K562 (cell line): ENCODE results near the gene KDF1. TPM values are rescaled to one million over a fixed set of nuclear protein-coding genes. Genes with fewer than 3 reads are reported as not detected.
A peak's percentile ranks its signal among the peaks of the same experiment; 100 is the strongest.

Experiments
- ATAC-seq: fragments of 200-7000 bp; cut with Tn5 transposase; 3 replicates; pipeline ENCODE4 v1.9.1; 2020; ENCODE audit warnings: moderate library complexity
- BruUV-seq: library from RNA; stranded (reverse); fragments of 400-500 nt; replicated peaks from 2 replicates; lab custom pipeline; 2021; lab: Mats Ljungman, UMichigan
- CTCF ChIA-PET: fragments of 300-600 bp; formaldehyde crosslinking; extraction: SDS; loops from one replicate; lab custom pipeline; 2021; ENCODE audit warnings: low intra/inter-chr PET ratio; lab: Yijun Ruan, JAX
- POLR2A ChIA-PET: fragments of 300-600, 350-650 bp; sonication (Branson Sonifier 250); formaldehyde crosslinking; extraction: SDS; loops from one replicate; lab custom pipeline; 2021; ENCODE audit warnings: antibody characterized with exemption, inconsistent platforms; lab: Yijun Ruan, JAX
- DNase-seq, 4 experiments: peaks; one replicate each; pipeline versions ENCODE4 v3.0.0 to v3.0.0-alpha.2; 2011 to 2018; ENCODE audit warnings: low spot score in 3 of 4, mixed read lengths in 3 of 4; ENCODE audit errors: extremely low read depth in 1 of 4
- FAIRE-seq: peaks from 2 replicates; lab custom pipeline; 2011; peaks lifted over from hg19 to GRCh38; lab: Jason Lieb, UNC
- H2AFZ ChIP-seq: 2 replicates; pipeline ENCODE4 v1.6.0; 2011; ENCODE audit warnings: low read depth, low read length, control low read depth, inconsistent platforms
- H3K27ac ChIP-seq: fragments of 200-600 bp; 3 replicates; pipeline ENCODE4 v1.8.0; 2011; ENCODE audit warnings: low read depth, mild to moderate bottlenecking, control low read depth, inconsistent platforms, low read length, moderate library complexity, mixed read lengths; ENCODE audit errors: extremely low read depth
- H3K27me3 ChIP-seq, 2 experiments: fragments of 300-600 bp in 1 of 2; 2 replicates in 1 of 2; 3 replicates in 1 of 2; pipeline versions ENCODE4 v1.6.0 to v1.8.0; 2011; ENCODE audit warnings: inconsistent platforms in 2 of 2, low read length in 2 of 2, mild to moderate bottlenecking in 1 of 2, mixed read lengths in 1 of 2, moderate library complexity in 1 of 2; ENCODE audit not compliant: control insufficient read depth in 2 of 2, insufficient read depth in 2 of 2
- H3K36me3 ChIP-seq: fragments of 300-600 bp; 3 replicates; pipeline ENCODE4 v1.8.0; 2011; ENCODE audit warnings: mild to moderate bottlenecking, low read length, inconsistent platforms; ENCODE audit not compliant: control insufficient read depth, insufficient read depth
- H3K4me1 ChIP-seq, 2 experiments: fragments of 200-600 bp in 1 of 2; replicated peaks in 1 of 2; 2 replicates in 1 of 2; 3 replicates in 1 of 2; pipeline versions ENCODE4 v1.5.1 to v1.8.0; 2011; ENCODE audit warnings: inconsistent platforms in 2 of 2, low read length in 2 of 2, mild to moderate bottlenecking in 1 of 2, mixed read lengths in 1 of 2, moderate library complexity in 1 of 2; ENCODE audit not compliant: control insufficient read depth in 2 of 2, insufficient read depth in 2 of 2
- H3K4me2 ChIP-seq: 2 replicates; pipeline ENCODE4 v1.6.1; 2011; ENCODE audit warnings: low read length, control low read depth, inconsistent platforms, mixed read lengths; ENCODE audit not compliant: insufficient read depth
- H3K4me3 ChIP-seq: fragments of 200-600 bp; sonication (generic), shearing (Covaris generic); 2 replicates; pipeline ENCODE4 v1.5.1; 2016; ENCODE audit warnings: control low read depth, inconsistent platforms
- H3K79me2 ChIP-seq: fragments of 200-600 bp; 3 replicates; pipeline ENCODE4 v1.8.0; 2011; ENCODE audit warnings: low read length, inconsistent platforms; ENCODE audit not compliant: control insufficient read depth, insufficient read depth
- H3K9ac ChIP-seq, 2 experiments: 2 replicates each; pipeline versions ENCODE4 v1.6.0 to v1.6.1; 2011; ENCODE audit warnings: low read depth in 2 of 2, low read length in 2 of 2, control low read depth in 1 of 2, inconsistent platforms in 1 of 2, mild to moderate bottlenecking in 1 of 2, mixed read lengths in 1 of 2; ENCODE audit not compliant: insufficient read depth in 1 of 2
- H3K9me1 ChIP-seq: one replicate; pipeline ENCODE4 v1.6.0; 2011; ENCODE audit warnings: inconsistent platforms, mild to moderate bottlenecking, low read length, moderate library complexity; ENCODE audit not compliant: control insufficient read depth, insufficient read depth
- H3K9me3 ChIP-seq: replicated peaks from 2 replicates; pipeline ENCODE4 v1.5.1; 2011; ENCODE audit warnings: low read depth, low read length, inconsistent platforms; ENCODE audit not compliant: control insufficient read depth, insufficient read depth
- H4K20me1 ChIP-seq: replicated peaks from 2 replicates; pipeline ENCODE4 v1.6.1; 2011; ENCODE audit warnings: low read length, inconsistent platforms, mixed read lengths; ENCODE audit not compliant: control insufficient read depth, insufficient read depth
- HMG20B ChIP-seq: fragments of 250-450 bp; sonication (Bioruptor Pico); IDR thresholded peaks from 2 replicates; pipeline ENCODE4 v1.5.0; 2021; ENCODE audit warnings: mild to moderate bottlenecking
- JUNB ChIP-seq: fragments of 450-650 bp; formaldehyde crosslinking; conservative IDR thresholded peaks from 2 replicates; pipeline ENCODE4 v1.4.0; 2020; ENCODE audit warnings: mild to moderate bottlenecking
- MTA3 ChIP-seq: fragments of 450-650 bp; formaldehyde crosslinking; IDR thresholded peaks from 2 replicates; pipeline ENCODE4 v1.6.1; 2017; ENCODE audit warnings: mild to moderate bottlenecking, borderline replicate concordance
- RBM15 ChIP-seq: fragments of 200-400 bp; formaldehyde crosslinking; IDR thresholded peaks from 2 replicates; pipeline ENCODE4 v1.6.1; 2018; ENCODE audit warnings: mild to moderate bottlenecking, low read length, moderate library complexity; ENCODE audit not compliant: insufficient read depth
- RBM22 ChIP-seq: fragments of 200-400 bp; formaldehyde crosslinking; IDR thresholded peaks from 2 replicates; pipeline ENCODE4 v1.6.1; 2018; ENCODE audit warnings: low read length, low read depth; ENCODE audit not compliant: poor library complexity, severe bottlenecking
- TAF9B ChIP-seq: fragments of 450-650 bp; IDR thresholded peaks from 2 replicates; pipeline ENCODE4 v1.6.1; 2018; ENCODE audit warnings: mild to moderate bottlenecking; ENCODE audit not compliant: partially characterized antibody
- ZNF444 ChIP-seq: fragments of 250-450 bp; sonication (Bioruptor Pico); IDR thresholded peaks from 2 replicates; pipeline ENCODE4 v1.4.0; 2020; ENCODE audit warnings: mild to moderate bottlenecking, moderate library complexity
- WGBS: fragments of 100-300 bp; shearing (Covaris generic); methylation state at CpG from one replicate; pipeline ENCODE4 v1.1.6; 2016; ENCODE audit warnings: low coverage, mixed read lengths; ENCODE audit not compliant: insufficient coverage; ENCODE audit errors: missing lambda C conversion rate; 5-methylcytosine and 5-hydroxymethylcytosine counted together
- in situ Hi-C: fragments of 300-500 bp; cut with MboI; formaldehyde crosslinking; loops from 4 replicates; pipeline ENCODE4 v1.15.0; 2018; ENCODE audit warnings: inconsistent platforms, mixed read lengths
- intact Hi-C: fragments of 100-400 bp; cut with micrococcal nuclease; formaldehyde crosslinking; loops from 2 replicates; pipeline ENCODE4 v1.14.2; 2022
- polyA plus RNA-seq, 8 experiments: library from polyadenylated mRNA; depleted of rRNA in 4 of 8; stranded (reverse) in 5 of 8; unstranded in 3 of 8; fragments of >200 nt; fragmentation: Nextera tagmentation in 2 of 8; fragmentation: Illumina TruSeq in 1 of 8; extraction: Ambion mirVana in 2 of 8; extraction: Trizol in 1 of 8; gene quantifications; 2 replicates each; pipeline versions ENCODE4 v1.2.1 to v1.2.3, GENCODE V29; 2011 to 2014; ENCODE audit warnings: inconsistent platforms in 1 of 8, missing spikeins in 1 of 8
- total RNA-seq, 7 experiments: library from RNA; depleted of rRNA in 6 of 7; stranded (reverse); fragments of >200 nt in 6 of 7; fragmentation: Illumina TruSeq in 2 of 7; extraction: Trizol in 2 of 7; gene quantifications; 2 replicates each; pipeline versions ENCODE4 v1.2.1 to v1.2.3, GENCODE V29; 2011 to 2021; ENCODE audit warnings: low replicate concordance in 1 of 7
- TF ChIP-seq, protein P1 (sequence below), 2 experiments: fragments of 450-650 bp; conservative IDR thresholded peaks; 2 replicates each; pipeline ENCODE4 v1.6.1; 2017; ENCODE audit warnings: mild to moderate bottlenecking in 2 of 2, moderate library complexity in 2 of 2

The KDF1 gene
- total and polyA plus RNA-seq, 9 of the 15 experiments (the other 6 are each of a cell fraction or from before 2014, with no cell fraction given), result 0.38 to 1.9 (median 0.83) TPM

DNA sequence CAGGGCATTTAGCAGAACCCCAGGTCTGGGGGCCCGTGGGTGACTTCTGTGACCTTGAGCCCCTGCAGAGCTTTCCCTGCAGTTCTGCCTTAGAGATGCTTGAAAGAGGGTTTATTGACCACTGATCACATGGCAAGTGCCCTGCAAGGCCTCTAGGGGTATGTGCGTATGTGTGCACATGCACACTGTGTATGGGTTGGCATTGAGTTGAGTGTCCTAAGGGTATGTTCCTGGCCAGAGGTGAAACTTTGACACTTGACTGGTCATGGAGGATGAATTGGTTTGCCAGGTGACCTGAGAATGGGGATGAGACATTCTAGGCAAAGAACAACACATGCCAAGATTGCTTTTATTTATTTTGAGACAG is 21.6 kb downstream of the KDF1 start:
- Histone ChIP-seq H3K27ac (no peak overlapping the region), H3K79me2 (peaks cover 48% of the 10 kb centered on the region)
- TF ChIP-seq RBM22 (no peak), RBM15 (no peak), ZNF444 (CRISPR knock-in tag) (no peak), JUNB (no peak), HMG20B (CRISPR knock-in tag) (no peak), MTA3 (no peak), TAF9B (no peak)
- TF ChIP-seq, protein P1, sequence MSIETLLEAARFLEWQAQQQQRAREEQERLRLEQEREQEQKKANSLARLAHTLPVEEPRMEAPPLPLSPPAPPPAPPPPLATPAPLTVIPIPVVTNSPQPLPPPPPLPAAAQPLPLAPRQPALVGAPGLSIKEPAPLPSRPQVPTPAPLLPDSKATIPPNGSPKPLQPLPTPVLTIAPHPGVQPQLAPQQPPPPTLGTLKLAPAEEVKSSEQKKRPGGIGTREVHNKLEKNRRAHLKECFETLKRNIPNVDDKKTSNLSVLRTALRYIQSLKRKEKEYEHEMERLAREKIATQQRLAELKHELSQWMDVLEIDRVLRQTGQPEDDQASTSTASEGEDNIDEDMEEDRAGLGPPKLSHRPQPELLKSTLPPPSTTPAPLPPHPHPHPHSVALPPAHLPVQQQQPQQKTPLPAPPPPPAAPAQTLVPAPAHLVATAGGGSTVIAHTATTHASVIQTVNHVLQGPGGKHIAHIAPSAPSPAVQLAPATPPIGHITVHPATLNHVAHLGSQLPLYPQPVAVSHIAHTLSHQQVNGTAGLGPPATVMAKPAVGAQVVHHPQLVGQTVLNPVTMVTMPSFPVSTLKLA (conservative IDR thresholded peaks at IDR 0.05), result no peak

More for the DNA sequence above, 21.6 kb downstream of the KDF1 start:
- WGBS, result 93% methylated on average over 2 of the region's 2 CpGs
- in situ Hi-C loops, result no loop called here
- ATAC-seq (no peak), DNase-seq (no peak), FAIRE-seq (no peak)
- Histone ChIP-seq H3K9me3 (no peaks in the 10 kb centered on the region), H3K4me3 (no peak overlapping the region), H4K20me1 (0 out of 2 replicates have a peak, but pooled peaks cover 10% of the 10 kb centered on the region), H3K4me2 (no peak overlapping the region), H2AFZ (no peak overlapping the region), H3K9ac (peak overlapping the region in 1 of 2 experiments; percentile 6; a peak in 1 of 4 replicates), H3K4me1 (peaks cover 0 to under 1% of the 10 kb centered on the region in 2 experiments; a peak in 1 of 5 replicates), H3K9me1 (no peaks in the 10 kb centered on the region), H3K36me3 (peaks cover 87% of the 10 kb centered on the region), H3K27me3 (no peaks in the 10 kb centered on the region)
- ChIA-PET POLR2A (interaction anchor here (1.1 to 2.3 kb wide), 3 partner anchors 8 to 15 kb away, joined by 5 to 12 read pairs (median 7); no protein-coding TSS in a partner anchor), CTCF (no interaction called here)
- no TSS peak for BruUV-seq
- intact Hi-C loops, result no loop called here
